Keratinocyte (primary cell): ENCODE results near the gene SUMF2. TPM values are rescaled to one million over a fixed set of nuclear protein-coding genes. Genes with fewer than 3 reads are reported as not detected.
"Not testable (repeated sequence)": the region's sequence is repeated elsewhere in the genome, so short reads cannot be mapped to it uniquely, and the experiment has no call there.

ENCODE experiments used
- DNase-seq: peaks from one replicate; pipeline ENCODE4 v3.0.0-alpha.2; 2011; ENCODE audit warnings: low read depth, missing footprints, low spot score
- FAIRE-seq: peaks from 2 replicates; lab custom pipeline; 2011; peaks lifted over from hg19 to GRCh38; lab: Jason Lieb, UNC
- H2AFZ ChIP-seq: 2 replicates; pipeline ENCODE4 v1.6.0; 2012; ENCODE audit warnings: low read length, control low read depth, inconsistent platforms; ENCODE audit not compliant: control insufficient read depth
- H3K27ac ChIP-seq: 2 replicates; pipeline ENCODE4 v1.5.1; 2011; ENCODE audit warnings: low read length; ENCODE audit not compliant: control insufficient read depth, insufficient read depth
- H3K27me3 ChIP-seq: 3 replicates; pipeline ENCODE4 v1.6.0; 2011; ENCODE audit warnings: low read length; ENCODE audit not compliant: control insufficient read depth, insufficient read depth; ENCODE audit errors: extremely low read depth
- H3K36me3 ChIP-seq, 2 experiments: 2 replicates in 1 of 2; 3 replicates in 1 of 2; pipeline ENCODE4 v1.5.1; 2011; ENCODE audit warnings: low read length in 2 of 2, mild to moderate bottlenecking in 1 of 2; ENCODE audit not compliant: control insufficient read depth in 2 of 2, insufficient read depth in 2 of 2; ENCODE audit errors: extremely low read depth in 1 of 2
- H3K4me1 ChIP-seq: 3 replicates; pipeline ENCODE4 v1.5.1; 2011; ENCODE audit warnings: low read length; ENCODE audit not compliant: control insufficient read depth, insufficient read depth; ENCODE audit errors: extremely low read depth
- H3K4me2 ChIP-seq: 3 replicates; pipeline ENCODE4 v1.6.0; 2011; ENCODE audit warnings: low read depth, low read length; ENCODE audit not compliant: control insufficient read depth, insufficient read depth; ENCODE audit errors: extremely low read depth
- H3K4me3 ChIP-seq, 3 experiments: fragments of 200-600 bp in 1 of 3; sonication (generic) in 1 of 3; 2 replicates in 2 of 3; 3 replicates in 1 of 3; pipeline ENCODE4 v1.5.1; 2011 to 2016; ENCODE audit warnings: low read length in 3 of 3, mild to moderate bottlenecking in 3 of 3, control low read depth in 2 of 3, inconsistent platforms in 1 of 3, low read depth in 1 of 3, mixed read lengths in 1 of 3, mixed run types in 1 of 3, moderate library complexity in 1 of 3; ENCODE audit not compliant: control insufficient read depth in 2 of 3, insufficient read depth in 2 of 3; ENCODE audit errors: extremely low read depth in 1 of 3
- H3K79me2 ChIP-seq: 2 replicates; pipeline ENCODE4 v1.6.0; 2012; ENCODE audit warnings: low read length; ENCODE audit not compliant: control insufficient read depth, insufficient read depth
- H3K9ac ChIP-seq: 3 replicates; pipeline ENCODE4 v1.6.0; 2011; ENCODE audit warnings: low read length; ENCODE audit not compliant: control insufficient read depth, insufficient read depth; ENCODE audit errors: extremely low read depth
- H3K9me1 ChIP-seq: 3 replicates; pipeline ENCODE4 v1.6.0; 2011; ENCODE audit warnings: low read length; ENCODE audit not compliant: control insufficient read depth, insufficient read depth; ENCODE audit errors: extremely low read depth
- H3K9me3 ChIP-seq: 2 replicates; pipeline ENCODE4 v1.5.1; 2012; ENCODE audit warnings: low read depth, low read length; ENCODE audit not compliant: control insufficient read depth
- H4K20me1 ChIP-seq: 3 replicates; pipeline ENCODE4 v1.6.0; 2011; ENCODE audit warnings: low read length; ENCODE audit not compliant: control insufficient read depth, insufficient read depth; ENCODE audit errors: extremely low read depth
- EZH2 ChIP-seq: IDR thresholded peaks from one replicate; pipeline ENCODE4 v1.6.1; 2012; ENCODE audit warnings: inconsistent platforms, mild to moderate bottlenecking, low read length, moderate library complexity
- dilution Hi-C: fragments of 300-500 bp; cut with MboI; formaldehyde crosslinking; loops from one replicate; pipeline ENCODE4 v1.7.0; 2020; ENCODE audit warnings: low sequenced_read_pairs; ENCODE audit not compliant: extremely low pct_ligation_motif_present
- polyA plus RNA-seq, 5 experiments: library from polyadenylated mRNA; depleted of rRNA in 3 of 5; stranded (reverse) in 3 of 5; stranded (forward) in 1 of 5; unstranded in 1 of 5; fragments of >200 nt; gene quantifications; 1 replicate in 1 of 5; 2 replicates in 3 of 5; 3 replicates in 1 of 5; pipeline versions ENCODE4 v1.2.1 to v1.2.3, GENCODE V29; 2011 to 2012; ENCODE audit warnings: missing spikeins in 2 of 5, low read depth in 1 of 5, low replicate concordance in 1 of 5
- TF ChIP-seq, protein P1 (sequence below), 3 experiments: IDR thresholded peaks in 1 of 3; conservative IDR thresholded peaks in 1 of 3; optimal IDR thresholded peaks in 1 of 3; 2 replicates in 2 of 3; 3 replicates in 1 of 3; pipeline versions ENCODE3 to v1.5.1; 2011; ENCODE audit warnings: low read length in 3 of 3, mild to moderate bottlenecking in 3 of 3, moderate library complexity in 2 of 3, control low read depth in 1 of 3, inconsistent platforms in 1 of 3; ENCODE audit not compliant: insufficient read depth in 2 of 3; ENCODE audit errors: extremely low read depth in 1 of 3

Gene SUMF2
- polyA plus RNA-seq, 1 donor (not counting 4 experiments of a cell fraction or from before 2014, with no cell fraction given), result 73.8 TPM

DNA sequence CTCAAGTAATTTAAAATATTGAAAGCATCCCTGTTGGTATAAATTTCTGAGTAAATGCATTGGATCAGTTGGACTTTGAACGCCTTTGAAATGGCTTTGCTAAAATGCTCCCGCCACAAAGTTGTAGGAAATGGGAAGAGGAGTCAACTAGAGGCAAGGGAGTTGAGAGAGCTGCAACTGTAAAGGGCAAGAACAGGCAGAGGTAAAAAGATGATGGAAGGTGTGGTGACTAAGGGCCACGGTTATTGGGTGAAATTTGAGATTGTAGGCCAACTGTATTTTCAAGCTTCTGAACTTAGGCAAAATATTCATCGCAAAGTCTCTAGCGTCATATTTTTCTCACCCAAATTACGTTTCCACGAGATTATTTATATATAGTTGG lies 595 bp upstream of the SUMF2 start:
- peaks cover 28% of the 10 kb centered on the region for H3K4me1 ChIP-seq
- H3K79me2 ChIP-seq, result peaks cover 26% of the 10 kb centered on the region
- DNase-seq, result no peak

DNA sequence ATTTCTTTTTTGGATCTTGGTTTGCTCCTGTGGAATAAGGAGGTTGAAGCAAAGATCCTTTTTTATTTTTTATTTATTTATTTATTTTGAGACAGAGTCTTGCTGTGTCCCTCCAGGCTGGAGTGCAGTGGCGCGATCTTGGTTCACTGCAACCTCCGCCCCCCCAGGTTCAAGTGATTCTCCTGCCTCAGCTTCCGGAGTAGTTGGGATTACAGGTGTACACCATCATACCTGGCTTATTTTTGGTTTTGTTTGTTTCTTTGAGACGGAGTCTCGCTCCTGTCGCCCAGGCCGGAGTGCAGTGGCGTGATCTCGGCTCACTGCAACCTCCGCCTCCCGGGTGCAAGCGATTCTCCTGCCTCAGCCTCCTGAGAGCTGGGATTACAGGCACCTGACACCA lies 2.3 kb downstream of the SUMF2 start:
- H4K20me1 ChIP-seq, H2AFZ ChIP-seq, H3K9ac ChIP-seq, DNase-seq, H3K9me3 ChIP-seq, dilution Hi-C loops, H3K27ac ChIP-seq, H3K9me1 ChIP-seq, H3K4me3 ChIP-seq, H3K4me2 ChIP-seq, FAIRE-seq, H3K27me3 ChIP-seq: not testable (repeated sequence)
- Histone ChIP-seq H3K36me3 (peaks cover 10 to 14% of the 10 kb centered on the region in 2 experiments), H3K4me1 (peaks cover 22% of the 10 kb centered on the region), H3K79me2 (peaks cover 14% of the 10 kb centered on the region)

More for the DNA sequence above, 595 bp upstream of the SUMF2 start:
- no peaks in the 10 kb centered on the region for H3K27me3 ChIP-seq
- dilution Hi-C loops, result no loop called here
- no peak for FAIRE-seq
- H3K36me3 ChIP-seq, result peaks cover 8 to 33% of the 10 kb centered on the region in 2 experiments
- peak overlapping the region; percentile 92 for H3K27ac ChIP-seq
- no peak overlapping the region for H2AFZ ChIP-seq
- H3K4me3 ChIP-seq, result peak overlapping the region in 2 of 3 experiments; percentile 84 to 87
- no peaks in the 10 kb centered on the region for H3K9me3 ChIP-seq
- H3K9me1 ChIP-seq, result peaks cover 2% of the 10 kb centered on the region
- TF ChIP-seq, protein P1, sequence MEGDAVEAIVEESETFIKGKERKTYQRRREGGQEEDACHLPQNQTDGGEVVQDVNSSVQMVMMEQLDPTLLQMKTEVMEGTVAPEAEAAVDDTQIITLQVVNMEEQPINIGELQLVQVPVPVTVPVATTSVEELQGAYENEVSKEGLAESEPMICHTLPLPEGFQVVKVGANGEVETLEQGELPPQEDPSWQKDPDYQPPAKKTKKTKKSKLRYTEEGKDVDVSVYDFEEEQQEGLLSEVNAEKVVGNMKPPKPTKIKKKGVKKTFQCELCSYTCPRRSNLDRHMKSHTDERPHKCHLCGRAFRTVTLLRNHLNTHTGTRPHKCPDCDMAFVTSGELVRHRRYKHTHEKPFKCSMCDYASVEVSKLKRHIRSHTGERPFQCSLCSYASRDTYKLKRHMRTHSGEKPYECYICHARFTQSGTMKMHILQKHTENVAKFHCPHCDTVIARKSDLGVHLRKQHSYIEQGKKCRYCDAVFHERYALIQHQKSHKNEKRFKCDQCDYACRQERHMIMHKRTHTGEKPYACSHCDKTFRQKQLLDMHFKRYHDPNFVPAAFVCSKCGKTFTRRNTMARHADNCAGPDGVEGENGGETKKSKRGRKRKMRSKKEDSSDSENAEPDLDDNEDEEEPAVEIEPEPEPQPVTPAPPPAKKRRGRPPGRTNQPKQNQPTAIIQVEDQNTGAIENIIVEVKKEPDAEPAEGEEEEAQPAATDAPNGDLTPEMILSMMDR (optimal IDR thresholded peaks at IDR 0.05 in 1 of 3, IDR thresholded peaks at IDR 0.05 in 1 of 3, conservative IDR thresholded peaks at IDR 0.05 in 1 of 3; ENCODE audit: extremely low read depth in 1 of 3, insufficient read depth in 2 of 3, low read length in 3 of 3), result no peak
- no peak for TF ChIP-seq EZH2
- H3K9ac ChIP-seq, result peak overlapping the region; percentile 95
- H4K20me1 ChIP-seq, result peaks cover 6% of the 10 kb centered on the region
- peak overlapping the region; percentile 75 for H3K4me2 ChIP-seq

DNA sequence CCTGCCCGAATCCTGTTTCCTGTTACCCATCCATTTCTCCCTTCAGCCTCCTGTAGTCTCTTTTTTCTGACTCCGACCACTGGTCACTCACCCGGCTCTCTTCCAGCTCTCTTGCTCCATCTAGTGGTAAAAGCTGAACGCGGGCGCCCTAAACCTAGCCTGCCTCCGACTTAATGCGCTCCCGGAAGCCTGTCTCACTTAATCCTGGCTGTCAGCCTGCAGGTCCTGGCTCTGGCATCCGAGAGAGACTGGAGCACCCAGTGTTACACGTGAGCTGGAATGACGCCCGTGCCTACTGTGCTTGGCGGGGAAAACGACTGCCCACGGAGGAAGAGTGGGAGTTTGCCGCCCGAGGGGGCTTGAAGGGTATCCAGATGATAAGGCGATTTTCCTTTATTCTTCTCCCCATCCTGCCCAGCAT lies 10.3 kb downstream of the SUMF2 start:
- Histone ChIP-seq H3K79me2 (no peaks in the 10 kb centered on the region), H4K20me1 (peaks cover 3% of the 10 kb centered on the region), H2AFZ (no peak overlapping the region), H3K4me2 (no peak overlapping the region), H3K27ac (no peak overlapping the region), H3K36me3 (peaks cover 21 to 25% of the 10 kb centered on the region in 2 experiments), H3K9ac (no peak overlapping the region), H3K4me1 (no peaks in the 10 kb centered on the region), H3K9me1 (no peaks in the 10 kb centered on the region), H3K4me3 (no peak overlapping the region), H3K27me3 (no peaks in the 10 kb centered on the region), H3K9me3 (no peaks in the 10 kb centered on the region)
- DNase-seq (no peak), FAIRE-seq (peak; percentile 41)
- dilution Hi-C loops, result no loop called here
- TF ChIP-seq, protein P1 (optimal IDR thresholded peaks at IDR 0.05 in 1 of 3, IDR thresholded peaks at IDR 0.05 in 1 of 3, conservative IDR thresholded peaks at IDR 0.05 in 1 of 3; ENCODE audit: extremely low read depth in 1 of 3, insufficient read depth in 2 of 3, low read length in 3 of 3), result peak; percentile 75 to 94 (median 90)
- no peak for TF ChIP-seq EZH2
